Esophagus muscularis mucosa (tissue), 4 donors: ENCODE results near the gene QSOX2.

ENCODE experiments used
- EP300 ChIP-seq: sonication (generic); formaldehyde crosslinking; IDR thresholded peaks from one replicate; pipeline ENCODE4 v1.6.1; 2017; ENCODE audit warnings: antibody characterized with exemption
- POLR2A ChIP-seq: fragments of 450-650 bp; IDR thresholded peaks from one replicate; pipeline ENCODE4 v1.6.1; 2017; ENCODE audit warnings: antibody characterized with exemption, moderate library complexity, mild to moderate bottlenecking, low read depth
- POLR2AphosphoS5 ChIP-seq, 2 donors: sonication (generic); formaldehyde crosslinking; IDR thresholded peaks; one replicate each; pipeline ENCODE4 v1.6.1; 2017; ENCODE audit warnings: antibody characterized with exemption in 2 of 2
- TF ChIP-seq, protein P1 (sequence below), 3 experiments: fragments of 200-600 bp in 2 of 3; fragments of 450-650 bp in 1 of 3; sonication (generic) in 2 of 3; IDR thresholded peaks; one replicate each; pipeline ENCODE4 v1.5.1; 2017 to 2019; ENCODE audit warnings: antibody characterized with exemption in 3 of 3, mild to moderate bottlenecking in 2 of 3, moderate library complexity in 1 of 3

DNA sequence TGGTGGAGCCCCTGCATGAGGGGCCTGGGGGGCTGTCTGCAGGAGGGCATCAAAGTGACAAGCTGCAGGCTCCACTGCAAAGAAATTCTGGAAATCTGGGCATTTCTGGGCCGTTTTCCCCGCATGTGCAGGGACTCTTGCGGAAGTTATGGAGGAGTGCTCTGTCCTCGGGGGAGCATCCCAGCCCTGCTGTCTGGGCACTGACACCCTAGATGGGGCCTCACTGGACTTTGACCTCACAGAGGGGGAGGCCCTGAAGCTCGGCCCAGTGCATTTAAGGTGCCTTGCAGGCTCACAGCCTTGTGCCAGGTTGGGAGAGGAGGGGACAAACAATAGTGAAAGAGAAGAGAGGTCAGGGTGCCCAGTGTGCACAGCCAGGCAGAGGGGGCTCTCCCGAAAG is 76.1 kb downstream of the QSOX2 start:
- TF ChIP-seq EP300 (no peak), POLR2A (no peak), POLR2AphosphoS5 (IDR thresholded peaks at IDR 0.05) (no peak)
- TF ChIP-seq, protein P1, sequence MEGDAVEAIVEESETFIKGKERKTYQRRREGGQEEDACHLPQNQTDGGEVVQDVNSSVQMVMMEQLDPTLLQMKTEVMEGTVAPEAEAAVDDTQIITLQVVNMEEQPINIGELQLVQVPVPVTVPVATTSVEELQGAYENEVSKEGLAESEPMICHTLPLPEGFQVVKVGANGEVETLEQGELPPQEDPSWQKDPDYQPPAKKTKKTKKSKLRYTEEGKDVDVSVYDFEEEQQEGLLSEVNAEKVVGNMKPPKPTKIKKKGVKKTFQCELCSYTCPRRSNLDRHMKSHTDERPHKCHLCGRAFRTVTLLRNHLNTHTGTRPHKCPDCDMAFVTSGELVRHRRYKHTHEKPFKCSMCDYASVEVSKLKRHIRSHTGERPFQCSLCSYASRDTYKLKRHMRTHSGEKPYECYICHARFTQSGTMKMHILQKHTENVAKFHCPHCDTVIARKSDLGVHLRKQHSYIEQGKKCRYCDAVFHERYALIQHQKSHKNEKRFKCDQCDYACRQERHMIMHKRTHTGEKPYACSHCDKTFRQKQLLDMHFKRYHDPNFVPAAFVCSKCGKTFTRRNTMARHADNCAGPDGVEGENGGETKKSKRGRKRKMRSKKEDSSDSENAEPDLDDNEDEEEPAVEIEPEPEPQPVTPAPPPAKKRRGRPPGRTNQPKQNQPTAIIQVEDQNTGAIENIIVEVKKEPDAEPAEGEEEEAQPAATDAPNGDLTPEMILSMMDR (IDR thresholded peaks at IDR 0.05) = no peak
